NB4 (cell line): ENCODE results near the gene SLC35G1.

ENCODE experiments used
- MYC ChIP-seq: IDR thresholded peaks from 2 replicates; pipeline ENCODE4 v1.6.1; 2011; ENCODE audit warnings: low read depth, low read length
- POLR2A ChIP-seq: IDR thresholded peaks from 2 replicates; pipeline ENCODE4 v1.6.1; 2011; ENCODE audit warnings: mild to moderate bottlenecking; ENCODE audit not compliant: insufficient read length; ENCODE audit errors: extremely low read depth
- TF ChIP-seq, protein P1 (sequence below): IDR thresholded peaks from one replicate; pipeline ENCODE4 v1.5.1; 2012; ENCODE audit warnings: low read depth, low read length
- TF ChIP-seq, protein P2 (sequence below): IDR thresholded peaks from 2 replicates; pipeline ENCODE4 v1.6.1; 2011; ENCODE audit warnings: low read depth, low read length

DNA sequence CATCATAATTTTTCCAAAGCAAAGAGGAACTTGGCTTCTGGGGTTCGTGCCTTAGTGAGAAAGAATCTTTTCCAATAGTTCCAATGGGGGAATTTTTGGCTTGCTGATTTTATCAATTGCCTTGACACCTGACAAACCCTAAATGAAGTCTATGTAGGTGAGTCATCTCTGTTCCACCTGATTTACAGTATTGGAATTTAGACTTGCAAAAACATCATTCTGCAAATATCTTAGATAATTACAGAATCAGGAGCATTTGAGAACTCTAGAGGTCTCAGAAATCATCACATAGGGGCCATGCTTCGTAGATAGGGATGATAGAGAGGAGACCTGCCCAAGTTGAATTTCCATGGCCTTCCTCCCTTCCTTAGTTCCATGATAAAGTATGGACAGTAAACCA is 9.3 kb downstream of the SLC35G1 start:
- TF ChIP-seq, protein P1, sequence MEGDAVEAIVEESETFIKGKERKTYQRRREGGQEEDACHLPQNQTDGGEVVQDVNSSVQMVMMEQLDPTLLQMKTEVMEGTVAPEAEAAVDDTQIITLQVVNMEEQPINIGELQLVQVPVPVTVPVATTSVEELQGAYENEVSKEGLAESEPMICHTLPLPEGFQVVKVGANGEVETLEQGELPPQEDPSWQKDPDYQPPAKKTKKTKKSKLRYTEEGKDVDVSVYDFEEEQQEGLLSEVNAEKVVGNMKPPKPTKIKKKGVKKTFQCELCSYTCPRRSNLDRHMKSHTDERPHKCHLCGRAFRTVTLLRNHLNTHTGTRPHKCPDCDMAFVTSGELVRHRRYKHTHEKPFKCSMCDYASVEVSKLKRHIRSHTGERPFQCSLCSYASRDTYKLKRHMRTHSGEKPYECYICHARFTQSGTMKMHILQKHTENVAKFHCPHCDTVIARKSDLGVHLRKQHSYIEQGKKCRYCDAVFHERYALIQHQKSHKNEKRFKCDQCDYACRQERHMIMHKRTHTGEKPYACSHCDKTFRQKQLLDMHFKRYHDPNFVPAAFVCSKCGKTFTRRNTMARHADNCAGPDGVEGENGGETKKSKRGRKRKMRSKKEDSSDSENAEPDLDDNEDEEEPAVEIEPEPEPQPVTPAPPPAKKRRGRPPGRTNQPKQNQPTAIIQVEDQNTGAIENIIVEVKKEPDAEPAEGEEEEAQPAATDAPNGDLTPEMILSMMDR = no peak
- TF ChIP-seq POLR2A (no peak), MYC (no peak)
- TF ChIP-seq, protein P2, sequence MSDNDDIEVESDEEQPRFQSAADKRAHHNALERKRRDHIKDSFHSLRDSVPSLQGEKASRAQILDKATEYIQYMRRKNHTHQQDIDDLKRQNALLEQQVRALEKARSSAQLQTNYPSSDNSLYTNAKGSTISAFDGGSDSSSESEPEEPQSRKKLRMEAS = no peak
